ENCODE results near the gene EML4.
"Not testable (repeated sequence)": the region's sequence is repeated elsewhere in the genome, so short reads cannot be mapped to it uniquely, and the experiment has no call there.

Gene EML4

DNA sequence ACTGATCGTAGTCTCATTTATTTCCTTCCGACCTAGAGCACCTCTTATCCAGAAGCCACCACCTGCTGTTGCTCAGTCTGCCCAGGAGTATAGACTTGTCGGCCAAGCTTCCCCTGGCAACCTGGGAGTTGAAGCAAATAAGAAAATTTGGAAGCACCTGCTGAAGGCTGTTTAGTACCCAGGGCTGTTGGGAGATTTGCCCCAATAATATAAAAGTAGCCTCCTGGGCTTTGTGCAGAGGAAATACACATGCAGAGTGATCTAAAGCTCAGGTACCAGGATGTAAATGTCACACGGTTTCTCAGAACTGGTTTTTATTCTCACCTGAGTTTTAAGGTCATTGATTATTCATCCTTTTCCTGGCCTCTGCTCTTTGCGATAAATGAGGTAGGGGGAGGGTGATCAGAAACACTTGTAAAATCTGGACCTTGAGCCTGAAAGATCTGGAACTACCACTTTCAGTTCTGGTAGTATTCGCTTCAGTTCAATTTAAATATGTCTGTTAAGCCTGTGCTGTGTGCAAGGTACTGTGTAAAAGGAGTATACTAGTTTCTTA, 192.7 kb downstream of the EML4 start:
- no peak for DNase-seq

DNA sequence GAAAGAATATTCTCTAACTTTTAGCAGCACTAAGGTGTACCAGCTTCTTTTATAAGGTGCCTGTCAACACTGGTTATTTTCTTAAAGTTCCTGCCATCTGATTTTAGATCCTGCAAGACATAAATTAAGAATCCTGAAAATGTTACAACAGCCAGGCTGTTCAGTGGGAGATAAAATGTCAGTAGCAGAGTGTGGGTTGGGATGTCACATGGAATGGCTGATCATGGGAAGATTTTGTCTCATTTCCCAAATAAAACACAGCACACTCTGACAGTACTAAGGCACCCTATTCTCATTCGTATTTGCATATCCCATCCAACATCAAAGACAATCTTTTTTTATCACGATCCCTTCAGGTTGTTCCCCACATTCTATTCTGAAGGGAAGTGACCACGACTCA, 194.3 kb downstream of the EML4 start:
- DNase-seq, result no peak

- DNase-seq, result no peak
Observed at GRCh38 chr2:42364658-42365057, 195.5 kb downstream of the EML4 start.

- no peak for DNase-seq
Observed at GRCh38 chr2:42366411-42366810, 197.3 kb downstream of the EML4 start.

- DNase-seq, result no peak
Observed at GRCh38 chr2:42367835-42368234, 198.7 kb downstream of the EML4 start.

DNA sequence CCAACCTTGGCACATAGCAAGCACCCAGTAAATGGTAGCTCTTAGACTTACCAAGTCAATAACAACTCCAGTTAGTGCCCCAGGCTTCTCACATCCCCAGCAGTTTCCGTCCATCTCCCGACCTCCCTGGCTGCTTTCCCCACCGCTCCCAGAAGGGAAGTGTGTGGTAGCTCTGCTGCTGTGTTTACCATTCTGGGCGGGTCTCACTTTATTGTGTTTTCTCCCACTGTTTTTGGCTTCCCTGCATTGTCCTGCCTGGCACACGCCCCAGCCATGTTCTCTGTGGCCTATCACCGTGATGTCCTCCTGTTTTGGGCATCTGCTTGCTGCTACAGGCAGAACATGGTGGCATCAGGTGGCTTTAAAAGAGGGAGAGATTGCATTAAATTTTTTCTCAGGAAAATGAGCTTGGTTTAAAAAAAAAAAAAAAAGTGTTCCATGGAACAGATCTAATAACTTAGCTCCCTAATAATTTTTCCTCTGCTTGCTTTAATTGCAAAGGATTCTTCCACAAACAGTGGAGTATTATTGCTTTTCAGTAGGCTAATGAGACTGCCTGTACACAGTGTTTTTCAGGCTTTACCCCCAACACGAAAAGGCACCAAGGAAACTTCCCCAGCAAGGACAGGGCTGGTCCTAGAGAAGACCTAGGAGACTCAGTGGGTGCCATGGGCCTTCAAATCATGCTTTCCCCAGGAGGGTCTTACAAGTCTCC, 199.8 kb downstream of the EML4 start:
- no peak for DNase-seq

GRCh38 chr2:42369532-42370229, 200.5 kb downstream of the EML4 start:
- DNase-seq, result no peak

DNA sequence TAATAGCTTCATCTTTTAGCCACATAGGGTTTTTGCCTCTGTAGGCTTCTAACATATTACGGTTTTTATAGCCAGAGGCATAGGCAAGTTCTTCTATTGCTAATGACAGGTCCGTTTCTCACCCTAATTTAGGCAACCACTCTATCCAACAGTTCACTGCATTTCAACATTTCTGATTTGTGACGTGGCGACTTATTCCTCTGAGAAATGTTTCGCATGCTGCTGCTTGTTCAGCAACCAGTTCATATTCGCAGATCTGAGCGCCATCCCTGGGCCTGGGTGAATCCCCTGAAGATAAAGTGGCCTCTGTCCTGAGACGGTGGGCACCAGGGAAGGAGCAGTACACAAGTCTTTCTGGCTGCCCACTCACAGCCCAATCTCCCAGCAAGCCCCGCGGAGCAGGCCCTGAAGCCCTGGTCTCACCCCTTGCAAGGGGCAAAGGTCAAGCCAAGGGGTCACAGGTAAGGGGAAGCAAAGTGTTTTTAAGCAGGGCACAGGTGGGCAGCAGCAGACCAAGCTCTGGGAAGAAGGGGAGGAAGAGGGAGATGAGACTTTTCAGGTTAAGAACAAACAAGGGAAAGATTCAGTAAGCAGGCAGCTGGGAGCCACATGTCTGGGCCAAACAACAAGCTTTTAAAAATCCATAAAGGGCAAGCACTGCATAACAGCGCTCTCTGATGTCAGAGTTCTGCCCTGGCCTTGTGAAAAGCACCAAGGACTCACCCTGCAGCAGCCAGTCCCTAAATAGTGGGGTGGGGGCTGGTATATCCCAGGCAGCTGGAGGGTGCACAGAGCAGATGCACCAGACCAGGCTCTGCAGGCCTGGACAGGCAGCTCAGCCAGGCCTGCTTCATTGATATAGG, 202.7 kb downstream of the EML4 start:
- no peak for DNase-seq

GRCh38 chr2:42372474-42373200, 203.5 kb downstream of the EML4 start:
- no peak for DNase-seq

GRCh38 chr2:42376758-42377157, 207.6 kb downstream of the EML4 start:
- no peak for DNase-seq

DNA sequence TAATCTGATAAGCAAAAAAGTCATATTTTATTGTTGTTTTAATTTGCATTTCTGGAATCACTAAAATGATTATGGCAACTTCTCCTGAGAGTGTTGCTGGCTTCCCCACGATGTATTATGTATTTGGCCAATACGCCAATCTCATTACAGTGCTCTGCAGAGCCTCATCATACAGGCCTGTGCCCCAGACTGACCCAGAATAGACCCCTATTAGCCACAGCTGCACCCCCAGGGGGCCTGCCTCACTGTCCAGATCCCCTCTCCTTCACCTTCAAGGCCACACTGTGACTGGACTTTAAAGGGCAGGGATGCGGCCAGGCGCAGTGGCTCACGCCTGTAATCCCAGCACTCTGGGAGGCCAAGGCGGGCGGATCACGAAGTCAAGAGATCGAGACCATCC, 209.3 kb downstream of the EML4 start:
- DNase-seq, result no peak

DNA sequence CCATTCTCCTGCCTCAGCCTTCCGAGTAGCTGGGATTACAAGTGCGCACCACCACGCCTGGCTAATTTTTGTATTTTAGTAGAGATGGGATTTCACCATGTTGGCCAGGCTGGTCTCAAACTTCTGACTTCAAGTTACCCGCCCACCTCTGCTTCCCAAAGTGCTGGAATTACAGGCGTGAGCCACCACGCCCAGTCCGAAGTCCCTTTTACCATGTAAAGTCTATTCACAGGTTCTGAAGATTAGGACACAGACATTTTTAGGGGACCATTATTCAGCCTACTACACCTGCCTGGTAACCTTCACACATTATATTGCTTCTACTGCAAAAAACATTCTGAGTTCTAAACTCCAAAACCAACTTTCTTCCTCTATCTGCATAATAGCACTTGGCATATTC, 210.9 kb downstream of the EML4 start:
- not testable (repeated sequence) for DNase-seq

DNA sequence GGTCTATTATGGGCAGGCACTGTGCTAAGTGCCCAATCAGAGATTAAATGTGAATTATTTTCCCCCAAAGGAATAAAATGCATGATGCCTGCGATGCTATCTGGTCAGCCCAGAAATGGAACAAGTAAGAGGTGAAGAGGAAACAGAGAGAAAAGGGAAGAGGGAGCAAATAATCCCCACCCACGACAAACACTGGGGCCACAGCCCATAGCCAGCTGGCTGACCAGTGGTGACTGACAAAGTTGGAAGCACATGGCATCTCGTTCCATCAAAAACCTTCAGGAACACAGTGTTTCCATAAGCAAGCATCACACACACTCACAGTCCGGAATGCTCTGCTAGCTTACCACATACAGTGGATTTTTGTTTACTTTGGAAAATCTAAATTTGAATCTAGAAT, 213.0 kb downstream of the EML4 start:
- no peak for DNase-seq

Data from activated CD4-positive, alpha-beta T cell treated with anti-CD3 and anti-CD28 coated beads, Interleukin-2, amount 50 U/mL, for 16 hours (primary cell).